ENCODE measurements around the gene ENAH. TPM values are rescaled to one million over a fixed set of nuclear protein-coding genes. Genes with fewer than 3 reads are reported as not detected.

The ENAH gene
- polyA plus RNA-seq, 1 of the 3 experiments (the other 2 are of a cell fraction) = 48.9 TPM

GRCh38 chr1:225485991-225486530 lies 166.9 kb downstream of the ENAH start:
- Histone ChIP-seq H2AFZ (ENCODE audit: low read depth) (no peak overlapping the region), H3K9ac (no peak overlapping the region), H3K4me1 (ENCODE audit: control insufficient read depth in 1 of 2, insufficient read depth in 2 of 2, low read depth in 1 of 2, low read length in 1 of 2) (peaks cover 0 to 6% of the 10 kb centered on the region in 2 experiments; a peak in 2 of 4 replicates), H4K20me1 (ENCODE audit: insufficient read depth) (no peaks in the 10 kb centered on the region), H3K9me2 (no peaks in the 10 kb centered on the region), H3K9me3 (no peaks in the 10 kb centered on the region), H3K4me2 (no peak overlapping the region), H3K27ac (ENCODE audit: low read depth in 2 of 2, low read length in 1 of 2) (no peak overlapping the region), H3K27me3 (ENCODE audit: insufficient read depth) (no peaks in the 10 kb centered on the region), H3K36me3 (replicated peaks in 1 of 2; ENCODE audit: control insufficient read depth in 1 of 2, insufficient read depth in 2 of 2, low read length in 1 of 2) (peaks cover 0 to 11% of the 10 kb centered on the region in 2 experiments), H3K79me2 (ENCODE audit: insufficient read depth) (no peaks in the 10 kb centered on the region), H3F3A (replicated peaks; ENCODE audit: insufficient read depth) (peaks cover 26% of the 10 kb centered on the region), H3K4me3 (ENCODE audit: low read depth in 2 of 2, low read length in 1 of 2) (no peak overlapping the region)
- WGBS (ENCODE audit: low lambda C conversion rate) = 87% methylated on average over 6 of the region's 6 CpGs
- POLR2A ChIA-PET = no interaction called here
- DNase-seq = no peak
- CTCF ChIA-PET = interaction anchor here (0.9 to 19.4 kb wide), 9 partner anchors 7 to 501 kb away, joined by 3 to 473 read pairs (median 4); partner anchors contain the start of genes EPHX1 and SRP9
- TF ChIP-seq REST (IDR thresholded peaks at IDR 0.05; ENCODE audit: low read depth, low read length) (no peak), RFX5 (IDR thresholded peaks at IDR 0.05; ENCODE audit: low read length) (no peak)

GRCh38 chr1:225485226-225485625 lies 167.7 kb downstream of the ENAH start:
- ChIA-PET CTCF (interaction anchor here (0.8 to 19.4 kb wide), 9 partner anchors 8 to 502 kb away, joined by 3 to 473 read pairs (median 4); partner anchors contain the start of genes EPHX1 and SRP9), POLR2A (no interaction called here)
- 100% methylated on average over 3 of the region's 3 CpGs for WGBS (ENCODE audit: low lambda C conversion rate)
- TF ChIP-seq ZBTB33 (IDR thresholded peaks at IDR 0.05; ENCODE audit: borderline replicate concordance, low read depth) = no peak
- no peak for TF ChIP-seq CTCF (IDR thresholded peaks at IDR 0.05)
- TF ChIP-seq RAD21 (IDR thresholded peaks at IDR 0.05; ENCODE audit: low read length) = no peak
- TF ChIP-seq GATA2 (CRISPR knock-in tag; IDR thresholded peaks at IDR 0.05) = no peak
- TF ChIP-seq SIN3A (IDR thresholded peaks at IDR 0.05; ENCODE audit: borderline replicate concordance, low read depth, low read length) = no peak
- no peak for TF ChIP-seq EP300 (IDR thresholded peaks at IDR 0.05; ENCODE audit: borderline replicate concordance in 1 of 2, low read depth in 1 of 2, low read length in 1 of 2)
- no peak for TF ChIP-seq RFX5 (IDR thresholded peaks at IDR 0.05; ENCODE audit: low read length)
- no peak for TF ChIP-seq FOXM1 (IDR thresholded peaks at IDR 0.05; ENCODE audit: low read depth)
- TF ChIP-seq USF1 (IDR thresholded peaks at IDR 0.05; ENCODE audit: borderline replicate concordance, low read depth) = no peak
- TF ChIP-seq PBX3 (IDR thresholded peaks at IDR 0.05) = no peak
- no peak for TF ChIP-seq MAX (IDR thresholded peaks at IDR 0.05; ENCODE audit: low read depth)
- TF ChIP-seq RXRA (IDR thresholded peaks at IDR 0.05; ENCODE audit: borderline replicate concordance, low read depth) = no peak
- TF ChIP-seq JUND (IDR thresholded peaks at IDR 0.05) = no peak; the same call in 1 of the 2 replicates
- no peak for TF ChIP-seq TAF1 (IDR thresholded peaks at IDR 0.05; ENCODE audit: borderline replicate concordance, low read depth, low read length)
- no peak for TF ChIP-seq NFIC (IDR thresholded peaks at IDR 0.05; ENCODE audit: borderline replicate concordance)

More at GRCh38 chr1:225485226-225485625, 167.7 kb downstream of the ENAH start:
- Histone ChIP-seq H3F3A (replicated peaks; ENCODE audit: insufficient read depth) (peaks cover 23% of the 10 kb centered on the region), H3K27ac (ENCODE audit: low read depth in 2 of 2, low read length in 1 of 2) (no peak overlapping the region), H3K9me3 (no peaks in the 10 kb centered on the region), H3K4me3 (ENCODE audit: low read depth in 2 of 2, low read length in 1 of 2) (no peak overlapping the region), H3K36me3 (replicated peaks in 1 of 2; ENCODE audit: control insufficient read depth in 1 of 2, insufficient read depth in 2 of 2, low read length in 1 of 2) (peaks cover 0 to 11% of the 10 kb centered on the region in 2 experiments), H3K9ac (no peak overlapping the region), H4K20me1 (ENCODE audit: insufficient read depth) (no peaks in the 10 kb centered on the region), H3K27me3 (ENCODE audit: insufficient read depth) (no peaks in the 10 kb centered on the region), H3K4me1 (ENCODE audit: control insufficient read depth in 1 of 2, insufficient read depth in 2 of 2, low read depth in 1 of 2, low read length in 1 of 2) (peaks cover 0 to 6% of the 10 kb centered on the region in 2 experiments; a peak in 2 of 4 replicates), H3K4me2 (no peak overlapping the region), H2AFZ (ENCODE audit: low read depth) (no peak overlapping the region), H3K9me2 (no peaks in the 10 kb centered on the region), H3K79me2 (ENCODE audit: insufficient read depth) (no peaks in the 10 kb centered on the region)
- no peak for DNase-seq
